GM20000 (cell line): ENCODE measurements around the gene ATL3.

Experiments
- DNase-seq: peaks from one replicate; pipeline ENCODE4 v3.0.0; 2012; ENCODE audit warnings: low spot score
- TF ChIP-seq, protein P1 (sequence below): IDR thresholded peaks from 2 replicates; pipeline ENCODE4 v1.5.1; 2012; ENCODE audit warnings: mild to moderate bottlenecking, control low read depth; ENCODE audit errors: extremely low read depth, missing control alignments

Gene ATL3, protein sequence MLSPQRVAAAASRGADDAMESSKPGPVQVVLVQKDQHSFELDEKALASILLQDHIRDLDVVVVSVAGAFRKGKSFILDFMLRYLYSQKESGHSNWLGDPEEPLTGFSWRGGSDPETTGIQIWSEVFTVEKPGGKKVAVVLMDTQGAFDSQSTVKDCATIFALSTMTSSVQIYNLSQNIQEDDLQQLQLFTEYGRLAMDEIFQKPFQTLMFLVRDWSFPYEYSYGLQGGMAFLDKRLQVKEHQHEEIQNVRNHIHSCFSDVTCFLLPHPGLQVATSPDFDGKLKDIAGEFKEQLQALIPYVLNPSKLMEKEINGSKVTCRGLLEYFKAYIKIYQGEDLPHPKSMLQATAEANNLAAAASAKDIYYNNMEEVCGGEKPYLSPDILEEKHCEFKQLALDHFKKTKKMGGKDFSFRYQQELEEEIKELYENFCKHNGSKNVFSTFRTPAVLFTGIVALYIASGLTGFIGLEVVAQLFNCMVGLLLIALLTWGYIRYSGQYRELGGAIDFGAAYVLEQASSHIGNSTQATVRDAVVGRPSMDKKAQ

GRCh38 chr11:63671322-63672155 lies at the start of gene ATL3:
Gene ATL3 (minus strand): TSS chr11:63671376. CDS start chr11:63671335, 41 bp downstream.
- TF ChIP-seq, protein P1, sequence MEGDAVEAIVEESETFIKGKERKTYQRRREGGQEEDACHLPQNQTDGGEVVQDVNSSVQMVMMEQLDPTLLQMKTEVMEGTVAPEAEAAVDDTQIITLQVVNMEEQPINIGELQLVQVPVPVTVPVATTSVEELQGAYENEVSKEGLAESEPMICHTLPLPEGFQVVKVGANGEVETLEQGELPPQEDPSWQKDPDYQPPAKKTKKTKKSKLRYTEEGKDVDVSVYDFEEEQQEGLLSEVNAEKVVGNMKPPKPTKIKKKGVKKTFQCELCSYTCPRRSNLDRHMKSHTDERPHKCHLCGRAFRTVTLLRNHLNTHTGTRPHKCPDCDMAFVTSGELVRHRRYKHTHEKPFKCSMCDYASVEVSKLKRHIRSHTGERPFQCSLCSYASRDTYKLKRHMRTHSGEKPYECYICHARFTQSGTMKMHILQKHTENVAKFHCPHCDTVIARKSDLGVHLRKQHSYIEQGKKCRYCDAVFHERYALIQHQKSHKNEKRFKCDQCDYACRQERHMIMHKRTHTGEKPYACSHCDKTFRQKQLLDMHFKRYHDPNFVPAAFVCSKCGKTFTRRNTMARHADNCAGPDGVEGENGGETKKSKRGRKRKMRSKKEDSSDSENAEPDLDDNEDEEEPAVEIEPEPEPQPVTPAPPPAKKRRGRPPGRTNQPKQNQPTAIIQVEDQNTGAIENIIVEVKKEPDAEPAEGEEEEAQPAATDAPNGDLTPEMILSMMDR = no peak

GRCh38 chr11:63720611-63721010 lies 49.4 kb upstream of the ATL3 start:
- TF ChIP-seq, protein P1 = no peak

More at GRCh38 chr11:63671322-63672155, at the start of gene ATL3:
- peak; percentile 96 for DNase-seq

DNA sequence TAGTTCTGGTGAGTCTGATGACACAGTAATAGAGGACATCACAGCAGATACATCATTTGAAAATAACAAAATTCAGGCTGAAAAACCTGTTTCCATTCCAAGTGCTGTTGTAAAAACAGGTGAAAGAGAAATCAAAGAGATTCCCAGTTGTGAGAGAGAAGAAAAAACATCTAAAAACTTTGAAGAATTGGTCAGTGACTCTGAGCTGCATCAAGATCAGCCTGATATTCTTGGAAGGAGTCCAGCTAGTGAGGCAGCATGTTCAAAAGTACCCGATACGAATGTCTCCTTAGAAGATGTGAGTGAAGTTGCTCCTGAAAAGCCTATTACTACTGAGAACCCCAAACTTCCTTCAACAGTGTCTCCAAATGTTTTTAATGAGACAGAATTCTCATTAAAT lies 48.8 kb upstream of the ATL3 start:
- no peak for DNase-seq
- TF ChIP-seq, protein P1 = no peak

More at GRCh38 chr11:63720611-63721010, 49.4 kb upstream of the ATL3 start:
- DNase-seq = no peak

DNA sequence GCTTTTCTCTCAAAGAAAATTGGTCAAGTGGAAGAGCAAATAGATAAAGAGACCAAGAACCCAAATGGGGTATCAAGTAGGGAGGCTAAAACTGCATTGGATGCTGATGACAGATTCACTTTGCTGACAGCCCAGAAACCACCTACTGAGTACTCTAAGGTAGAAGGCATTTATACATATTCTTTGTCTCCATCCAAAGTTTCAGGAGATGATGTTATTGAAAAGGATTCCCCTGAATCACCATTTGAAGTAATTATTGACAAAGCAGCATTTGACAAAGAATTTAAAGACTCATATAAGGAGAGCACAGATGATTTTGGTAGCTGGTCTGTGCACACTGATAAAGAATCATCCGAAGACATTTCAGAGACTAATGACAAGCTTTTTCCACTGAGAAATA lies 47.8 kb upstream of the ATL3 start:
- TF ChIP-seq, protein P1 = no peak
- DNase-seq = no peak

- DNase-seq = no peak
- TF ChIP-seq, protein P1 = no peak
Observed at GRCh38 chr11:63716046-63716445, 44.9 kb upstream of the ATL3 start.

DNA sequence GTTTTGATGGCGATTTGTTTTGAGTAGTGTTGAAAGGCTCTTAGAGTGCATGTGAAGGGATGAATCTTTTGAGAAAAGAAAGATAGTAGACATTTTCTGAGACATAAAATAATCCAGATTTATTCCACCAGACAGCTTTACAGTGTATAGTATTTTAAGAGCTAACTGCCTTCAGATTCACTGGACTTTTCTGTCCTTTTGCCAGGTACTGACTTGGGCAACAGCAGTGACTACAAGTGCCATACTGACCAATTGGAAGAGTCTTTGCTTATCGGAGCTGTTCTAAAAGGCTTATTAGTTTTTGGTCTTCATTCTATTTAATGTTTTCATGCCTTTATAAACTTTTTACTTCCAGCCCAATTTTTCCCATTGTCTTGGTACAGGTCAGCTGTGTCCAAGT lies 42.6 kb upstream of the ATL3 start:
- no peak for DNase-seq
- TF ChIP-seq, protein P1 = no peak
